SK-N-SH treated with all-trans-retinoic acid at 6 μM for 48 hours (cell line): ENCODE measurements around the gene SLC25A3.

Experiments used
- ATAC-seq: fragments of 200-7000 bp; cut with Tn5 transposase; 3 replicates; pipeline ENCODE4 v1.9.1; 2020; ENCODE audit warnings: mild to moderate bottlenecking, moderate library complexity
- ARNTL ChIP-seq: fragments of 450-650 bp; formaldehyde crosslinking; IDR thresholded peaks from 2 replicates; pipeline ENCODE4 v1.5.0; 2020; ENCODE audit warnings: low read depth, mild to moderate bottlenecking, moderate library complexity, borderline replicate concordance
- BACH2 ChIP-seq: fragments of 250-450 bp; sonication (Bioruptor Pico); IDR thresholded peaks from 2 replicates; pipeline ENCODE4 v1.9.0; 2021; ENCODE audit warnings: mild to moderate bottlenecking, borderline replicate concordance
- CSDC2 ChIP-seq: fragments of 250-450 bp; sonication (Bioruptor Pico); IDR thresholded peaks from 2 replicates; pipeline ENCODE4 v1.5.0; 2020; ENCODE audit warnings: mild to moderate bottlenecking, moderate library complexity
- ESRRG ChIP-seq: fragments of 250-450 bp; sonication (Bioruptor Pico); IDR thresholded peaks from 2 replicates; pipeline ENCODE4 v1.6.1; 2021; ENCODE audit warnings: mild to moderate bottlenecking
- GLIS3 ChIP-seq: fragments of 250-450 bp; sonication (Bioruptor Pico); IDR thresholded peaks from 2 replicates; pipeline ENCODE4 v1.5.0; 2020; ENCODE audit warnings: mild to moderate bottlenecking, moderate library complexity
- OSR1 ChIP-seq: fragments of 250-450 bp; sonication (Bioruptor Pico); IDR thresholded peaks from 2 replicates; pipeline ENCODE4 v1.8.0; 2022; ENCODE audit warnings: moderate library complexity, mild to moderate bottlenecking, inconsistent platforms
- PATZ1 ChIP-seq: fragments of 250-450 bp; sonication (Bioruptor Pico); IDR thresholded peaks from 2 replicates; pipeline ENCODE4 v1.8.0; 2020; ENCODE audit warnings: mild to moderate bottlenecking, moderate library complexity, borderline replicate concordance
- PPARA ChIP-seq: fragments of 250-450 bp; sonication (Bioruptor Pico); IDR thresholded peaks from 2 replicates; pipeline ENCODE4 v1.5.0; 2020; ENCODE audit warnings: mild to moderate bottlenecking, borderline replicate concordance
- RARB ChIP-seq: fragments of 250-450 bp; sonication (Bioruptor Pico); IDR thresholded peaks from 2 replicates; pipeline ENCODE4 v1.8.0; 2021; ENCODE audit warnings: mild to moderate bottlenecking, moderate library complexity
- SNAI2 ChIP-seq: fragments of 250-450 bp; sonication (Bioruptor Pico); IDR thresholded peaks from 2 replicates; pipeline ENCODE4 v1.5.0; 2020; ENCODE audit warnings: mild to moderate bottlenecking, moderate library complexity
- TCF4 ChIP-seq: fragments of 250-450 bp; sonication (Bioruptor Pico); IDR thresholded peaks from 2 replicates; pipeline ENCODE4 v1.8.0; 2021; ENCODE audit warnings: mild to moderate bottlenecking, moderate library complexity, borderline replicate concordance
- TOX ChIP-seq: fragments of 250-450 bp; sonication (Bioruptor Pico); IDR thresholded peaks from 2 replicates; pipeline ENCODE4 v1.8.0; 2021; ENCODE audit warnings: mild to moderate bottlenecking, moderate library complexity, borderline replicate concordance
- ZC3H10 ChIP-seq: fragments of 250-450 bp; sonication (Bioruptor Pico); IDR thresholded peaks from 2 replicates; pipeline ENCODE4 v1.5.1; 2021; ENCODE audit warnings: mild to moderate bottlenecking, moderate library complexity
- ZFP3 ChIP-seq: fragments of 250-450 bp; sonication (Bioruptor Pico); IDR thresholded peaks from 2 replicates; pipeline ENCODE4 v1.5.0; 2020; ENCODE audit warnings: mild to moderate bottlenecking, moderate library complexity
- ZFP30 ChIP-seq: fragments of 450-650 bp; formaldehyde crosslinking; IDR thresholded peaks from 2 replicates; pipeline ENCODE4 v1.5.0; 2022; ENCODE audit warnings: mild to moderate bottlenecking, moderate library complexity
- ZNF565 ChIP-seq: fragments of 450-650 bp; formaldehyde crosslinking; conservative IDR thresholded peaks from 2 replicates; pipeline ENCODE4 v1.5.0; 2020; ENCODE audit warnings: low read depth, mild to moderate bottlenecking, moderate library complexity
- ZNF8 ChIP-seq: fragments of 450-650 bp; formaldehyde crosslinking; IDR thresholded peaks from 2 replicates; pipeline ENCODE4 v1.5.0; 2020; ENCODE audit warnings: mild to moderate bottlenecking, moderate library complexity
- TF ChIP-seq, protein P1 (sequence below): fragments of 250-450 bp; sonication (Bioruptor Pico); IDR thresholded peaks from 2 replicates; pipeline ENCODE4 v1.5.1; 2021; ENCODE audit warnings: mild to moderate bottlenecking, moderate library complexity
- TF ChIP-seq, protein P2 (sequence below): fragments of 250-450 bp; sonication (Bioruptor Pico); IDR thresholded peaks from 2 replicates; pipeline ENCODE4 v1.5.1; 2020; ENCODE audit warnings: low read depth, mild to moderate bottlenecking, moderate library complexity
- TF ChIP-seq, protein P3 (sequence below): fragments of 250-450 bp; sonication (Bioruptor Pico); IDR thresholded peaks from 2 replicates; pipeline ENCODE4 v1.8.0; 2021; ENCODE audit warnings: low read depth, mild to moderate bottlenecking, moderate library complexity, borderline replicate concordance

Gene SLC25A3

GRCh38 chr12:98645572-98646067, 52.1 kb downstream of the SLC25A3 start (continued):
- TF ChIP-seq, protein P1, sequence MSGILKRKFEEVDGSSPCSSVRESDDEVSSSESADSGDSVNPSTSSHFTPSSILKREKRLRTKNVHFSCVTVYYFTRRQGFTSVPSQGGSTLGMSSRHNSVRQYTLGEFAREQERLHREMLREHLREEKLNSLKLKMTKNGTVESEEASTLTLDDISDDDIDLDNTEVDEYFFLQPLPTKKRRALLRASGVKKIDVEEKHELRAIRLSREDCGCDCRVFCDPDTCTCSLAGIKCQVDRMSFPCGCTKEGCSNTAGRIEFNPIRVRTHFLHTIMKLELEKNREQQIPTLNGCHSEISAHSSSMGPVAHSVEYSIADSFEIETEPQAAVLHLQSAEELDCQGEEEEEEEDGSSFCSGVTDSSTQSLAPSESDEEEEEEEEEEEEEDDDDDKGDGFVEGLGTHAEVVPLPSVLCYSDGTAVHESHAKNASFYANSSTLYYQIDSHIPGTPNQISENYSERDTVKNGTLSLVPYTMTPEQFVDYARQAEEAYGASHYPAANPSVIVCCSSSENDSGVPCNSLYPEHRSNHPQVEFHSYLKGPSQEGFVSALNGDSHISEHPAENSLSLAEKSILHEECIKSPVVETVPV (CRISPR knock-in tag): no peak
- TF ChIP-seq RARB (no peak), PPARA (no peak)

DNA sequence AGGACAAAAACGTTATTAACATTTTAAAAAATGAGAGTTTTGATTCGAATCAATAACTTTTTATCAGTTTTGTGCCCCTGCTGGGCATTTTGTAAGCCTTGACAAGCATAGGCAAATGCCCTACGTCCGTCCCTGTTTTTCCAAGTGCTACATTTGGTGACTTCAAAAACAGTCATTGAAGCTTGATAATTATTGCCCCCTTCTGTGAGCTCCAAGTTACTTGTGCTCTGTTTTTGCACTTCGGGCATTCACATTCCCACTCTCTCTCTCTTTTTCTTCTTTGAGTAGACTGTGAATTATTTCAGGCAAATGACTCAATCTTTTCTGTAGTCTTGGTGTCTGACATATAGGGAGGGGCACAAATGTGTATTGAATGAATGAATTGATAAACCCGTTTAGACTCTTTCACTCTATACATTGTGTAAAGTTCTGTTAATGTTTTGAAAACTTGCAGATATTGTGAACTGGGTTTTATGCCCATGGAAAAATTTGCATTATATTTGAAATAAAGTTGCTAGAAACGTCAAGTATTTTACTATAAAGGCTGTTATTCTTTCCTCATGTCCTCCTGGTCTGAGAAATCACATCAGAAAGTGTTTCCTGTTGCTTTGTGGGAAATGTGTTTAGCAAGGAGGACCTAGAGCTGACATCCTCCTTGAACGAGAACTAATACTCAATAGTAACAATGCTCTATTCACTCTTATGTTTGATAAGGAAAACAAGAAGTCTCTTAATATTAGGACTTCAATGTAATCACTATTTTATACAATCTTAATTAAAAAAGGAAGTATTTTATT, 53.0 kb downstream of the SLC25A3 start:
- TF ChIP-seq ZNF8 (CRISPR knock-in tag) (no peak), RARB (no peak), ZFP3 (no peak), TCF4 (CRISPR knock-in tag) (no peak), GLIS3 (CRISPR knock-in tag) (no peak)
- no peak for ATAC-seq

GRCh38 chr12:98651328-98651727, 57.8 kb downstream of the SLC25A3 start:
- ATAC-seq: no peak
- TF ChIP-seq ESRRG: no peak
- no peak for TF ChIP-seq ZFP30 (CRISPR knock-in tag)
- TF ChIP-seq GLIS3 (CRISPR knock-in tag): no peak
- TF ChIP-seq BACH2 (CRISPR knock-in tag): no peak
- TF ChIP-seq ZNF8 (CRISPR knock-in tag): no peak
- no peak for TF ChIP-seq ARNTL
- no peak for TF ChIP-seq ZNF565 (CRISPR knock-in tag)
- TF ChIP-seq, protein P2, sequence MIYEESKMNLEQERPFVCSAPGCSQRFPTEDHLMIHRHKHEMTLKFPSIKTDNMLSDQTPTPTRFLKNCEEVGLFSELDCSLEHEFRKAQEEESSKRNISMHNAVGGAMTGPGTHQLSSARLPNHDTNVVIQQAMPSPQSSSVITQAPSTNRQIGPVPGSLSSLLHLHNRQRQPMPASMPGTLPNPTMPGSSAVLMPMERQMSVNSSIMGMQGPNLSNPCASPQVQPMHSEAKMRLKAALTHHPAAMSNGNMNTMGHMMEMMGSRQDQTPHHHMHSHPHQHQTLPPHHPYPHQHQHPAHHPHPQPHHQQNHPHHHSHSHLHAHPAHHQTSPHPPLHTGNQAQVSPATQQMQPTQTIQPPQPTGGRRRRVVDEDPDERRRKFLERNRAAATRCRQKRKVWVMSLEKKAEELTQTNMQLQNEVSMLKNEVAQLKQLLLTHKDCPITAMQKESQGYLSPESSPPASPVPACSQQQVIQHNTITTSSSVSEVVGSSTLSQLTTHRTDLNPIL: no peak
- no peak for TF ChIP-seq CSDC2 (CRISPR knock-in tag)
- no peak for TF ChIP-seq TOX (CRISPR knock-in tag)
- TF ChIP-seq ZC3H10 (CRISPR knock-in tag): no peak
- no peak for TF ChIP-seq OSR1 (CRISPR knock-in tag)
- no peak for TF ChIP-seq TCF4 (CRISPR knock-in tag)
- no peak for TF ChIP-seq RARB
- TF ChIP-seq, protein P3, sequence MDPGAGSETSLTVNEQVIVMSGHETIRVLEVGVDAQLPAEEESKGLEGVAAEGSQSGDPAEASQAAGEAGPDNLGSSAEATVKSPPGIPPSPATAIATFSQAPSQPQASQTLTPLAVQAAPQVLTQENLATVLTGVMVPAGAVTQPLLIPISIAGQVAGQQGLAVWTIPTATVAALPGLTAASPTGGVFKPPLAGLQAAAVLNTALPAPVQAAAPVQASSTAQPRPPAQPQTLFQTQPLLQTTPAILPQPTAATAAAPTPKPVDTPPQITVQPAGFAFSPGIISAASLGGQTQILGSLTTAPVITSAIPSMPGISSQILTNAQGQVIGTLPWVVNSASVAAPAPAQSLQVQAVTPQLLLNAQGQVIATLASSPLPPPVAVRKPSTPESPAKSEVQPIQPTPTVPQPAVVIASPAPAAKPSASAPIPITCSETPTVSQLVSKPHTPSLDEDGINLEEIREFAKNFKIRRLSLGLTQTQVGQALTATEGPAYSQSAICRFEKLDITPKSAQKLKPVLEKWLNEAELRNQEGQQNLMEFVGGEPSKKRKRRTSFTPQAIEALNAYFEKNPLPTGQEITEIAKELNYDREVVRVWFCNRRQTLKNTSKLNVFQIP (CRISPR knock-in tag): no peak
- no peak for TF ChIP-seq SNAI2 (CRISPR knock-in tag)

DNA sequence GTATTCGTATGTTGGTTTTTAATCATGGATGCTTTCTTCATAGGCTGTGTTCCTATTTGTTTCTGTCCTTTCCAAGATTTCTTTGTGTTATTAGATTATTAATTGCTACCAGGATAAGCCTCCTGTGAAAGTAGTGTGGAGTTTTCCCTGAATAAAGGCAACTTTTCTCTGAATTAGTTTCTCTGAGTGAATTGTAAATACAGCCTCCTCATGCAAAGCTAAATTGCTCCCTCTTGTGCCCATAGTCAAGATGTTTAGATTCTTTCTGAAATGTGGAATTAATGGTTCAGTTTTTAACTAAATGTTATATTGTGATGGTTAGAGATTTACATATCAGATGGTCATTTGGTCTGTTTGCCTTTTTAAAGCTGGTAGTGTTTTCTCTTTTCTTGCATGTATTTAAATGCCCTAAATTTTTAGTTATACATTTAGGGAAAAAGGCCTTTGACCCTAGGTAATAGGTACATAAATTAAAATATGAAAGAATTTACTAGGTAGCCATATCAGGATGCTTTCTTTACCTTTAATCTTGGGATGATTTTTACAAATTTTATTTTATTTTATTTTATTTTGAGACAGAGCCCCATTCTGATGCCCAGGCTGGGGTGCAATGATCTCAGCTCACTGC, 60.5 kb downstream of the SLC25A3 start:
- peak; percentile 77 for ATAC-seq
- TF ChIP-seq ZFP30 (CRISPR knock-in tag): no peak
- TF ChIP-seq PATZ1 (CRISPR knock-in tag): no peak
- TF ChIP-seq, protein P1 (CRISPR knock-in tag): no peak
- no peak for TF ChIP-seq PPARA
- TF ChIP-seq SNAI2 (CRISPR knock-in tag): no peak
- no peak for TF ChIP-seq RARB
- no peak for TF ChIP-seq ZC3H10 (CRISPR knock-in tag)
